ENCODE measurements around the gene SF3A1. TPM values are rescaled to one million over a fixed set of nuclear protein-coding genes. Genes with fewer than 3 reads are reported as not detected.

Gene SF3A1
- total and polyA plus RNA-seq, 2 donors (not counting 1 experiment from before 2014, with no cell fraction given): 92.1 to 283 TPM

- DNase-seq (peak; percentile 85), ATAC-seq (ENCODE audit: low read depth) (no peak)
- no peak overlapping the region for H3K4me3 Mint-ChIP-seq
These were observed 69.7 kb downstream of the SF3A1 start for GRCh38 chr22:30286813-30287647.

More at GRCh38 chr22:30286813-30287647, 69.7 kb downstream of the SF3A1 start:
- H3K4me1 Mint-ChIP-seq: peaks cover 37% of the 10 kb centered on the region
- H3K27me3 Mint-ChIP-seq: no peaks in the 10 kb centered on the region
- H3K4me1 ChIP-seq (ENCODE audit: control insufficient read depth in 2 of 2, insufficient read depth in 2 of 2, low read length in 2 of 2): peaks cover 23 to 40% of the 10 kb centered on the region in 2 donors
- no peak overlapping the region for H3K4me3 ChIP-seq (ENCODE audit: control extremely low read depth in 1 of 5, extremely low read depth in 1 of 5, insufficient read depth in 1 of 5, low read depth in 2 of 5, low read length in 4 of 5)
- TF ChIP-seq EZH2 (IDR thresholded peaks at IDR 0.05; ENCODE audit: borderline replicate concordance, insufficient read depth, low read depth, low read length, poor library complexity, severe bottlenecking) (no peak), CTCF (IDR thresholded peaks at IDR 0.05) (peak; percentile 87)
- intact Hi-C loops (cut with micrococcal nuclease): loop anchor here (1.0 to 5.0 kb wide), 6 partner anchors 20 to 305 kb away; partner anchors contain the start of gene PES1
- H4K20me1 ChIP-seq (ENCODE audit: control insufficient read depth, insufficient read depth, low read length, poor library complexity, severe bottlenecking): peaks cover 8% of the 10 kb centered on the region
- H3K9ac ChIP-seq (ENCODE audit: low read length): no peak overlapping the region
- 60% methylated on average over 31 of the region's 31 CpGs for WGBS (ENCODE audit: insufficient coverage)
- no peaks in the 10 kb centered on the region for H3K9me3 ChIP-seq (ENCODE audit: control extremely low read depth in 1 of 3, control insufficient read depth in 2 of 3, insufficient read depth in 1 of 3, low read length in 2 of 3)
- H3K4me2 ChIP-seq (replicated peaks; ENCODE audit: low read depth, low read length, poor library complexity, severe bottlenecking): no peak overlapping the region
- H2AFZ ChIP-seq (ENCODE audit: insufficient read depth, low read depth, low read length, poor library complexity, severe bottlenecking): no peak overlapping the region
- ChIA-PET POLR2A (interaction anchor here (3.1 to 4.8 kb wide), 3 partner anchors 39 to 100 kb away, joined by 20 to 64 read pairs (median 27); partner anchors contain the start of genes CCDC157, RNF215, SF3A1 and TBC1D10A), CTCF (interaction anchor here (0.6 to 13.2 kb wide), 36 partner anchors 9 to 1710 kb away, joined by 3 to 510 read pairs (median 7); partner anchors contain the start of genes CCDC157, MTFP1, RNF215 and SEC14L2)
- H3K36me3 ChIP-seq (replicated peaks in 1 of 2; ENCODE audit: control extremely low read depth in 1 of 2, control insufficient read depth in 1 of 2, extremely low read depth in 1 of 2, insufficient read depth in 2 of 2, low read length in 1 of 2): peaks cover 0 to 9% of the 10 kb centered on the region in 2 experiments
- H3K27ac Mint-ChIP-seq: peak overlapping the region; percentile 64
- H3K27ac ChIP-seq (ENCODE audit: low read length in 2 of 2): no peak overlapping the region
- H3K79me2 ChIP-seq (ENCODE audit: control insufficient read depth, insufficient read depth, low read length): no peaks in the 10 kb centered on the region
- H3K27me3 ChIP-seq (replicated peaks in 1 of 4; ENCODE audit: control extremely low read depth in 1 of 4, control insufficient read depth in 3 of 4, insufficient read depth in 4 of 4, low read length in 3 of 4): no peaks in the 10 kb centered on the region
- H3K9me3 Mint-ChIP-seq (ENCODE audit: insufficient read depth): no peaks in the 10 kb centered on the region

Measured in B cell (primary cell).